ENCODE results near the gene TRDMT1.

TRDMT1 gene

DNA sequence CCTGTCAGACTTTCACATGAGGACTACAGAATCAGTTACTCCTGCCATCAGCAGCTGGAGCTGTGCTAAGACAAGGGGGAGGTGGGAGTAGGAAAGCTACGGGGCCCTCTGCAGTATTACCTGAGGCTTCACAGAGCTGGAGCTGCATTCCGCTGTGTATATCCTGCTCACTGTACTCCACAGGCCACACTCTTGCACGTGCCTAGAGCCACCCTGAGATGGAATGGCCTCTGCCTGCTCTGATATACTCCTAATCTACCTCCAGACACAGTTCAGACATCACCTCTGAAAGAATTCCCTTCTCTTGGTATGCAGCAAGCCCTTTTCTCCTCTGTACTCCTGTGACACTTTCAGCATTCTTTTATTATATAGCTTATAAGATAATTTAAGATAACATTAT lies 34.8 kb downstream of the TRDMT1 start:
- DNase-seq (ENCODE audit: low read depth): no peak
- TF ChIP-seq, protein P1, sequence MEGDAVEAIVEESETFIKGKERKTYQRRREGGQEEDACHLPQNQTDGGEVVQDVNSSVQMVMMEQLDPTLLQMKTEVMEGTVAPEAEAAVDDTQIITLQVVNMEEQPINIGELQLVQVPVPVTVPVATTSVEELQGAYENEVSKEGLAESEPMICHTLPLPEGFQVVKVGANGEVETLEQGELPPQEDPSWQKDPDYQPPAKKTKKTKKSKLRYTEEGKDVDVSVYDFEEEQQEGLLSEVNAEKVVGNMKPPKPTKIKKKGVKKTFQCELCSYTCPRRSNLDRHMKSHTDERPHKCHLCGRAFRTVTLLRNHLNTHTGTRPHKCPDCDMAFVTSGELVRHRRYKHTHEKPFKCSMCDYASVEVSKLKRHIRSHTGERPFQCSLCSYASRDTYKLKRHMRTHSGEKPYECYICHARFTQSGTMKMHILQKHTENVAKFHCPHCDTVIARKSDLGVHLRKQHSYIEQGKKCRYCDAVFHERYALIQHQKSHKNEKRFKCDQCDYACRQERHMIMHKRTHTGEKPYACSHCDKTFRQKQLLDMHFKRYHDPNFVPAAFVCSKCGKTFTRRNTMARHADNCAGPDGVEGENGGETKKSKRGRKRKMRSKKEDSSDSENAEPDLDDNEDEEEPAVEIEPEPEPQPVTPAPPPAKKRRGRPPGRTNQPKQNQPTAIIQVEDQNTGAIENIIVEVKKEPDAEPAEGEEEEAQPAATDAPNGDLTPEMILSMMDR (IDR thresholded peaks at IDR 0.05; ENCODE audit: insufficient read depth, low read depth, low read length, missing control alignments): no peak
- H3K4me3 ChIP-seq (ENCODE audit: low read length): no peak overlapping the region

DNA sequence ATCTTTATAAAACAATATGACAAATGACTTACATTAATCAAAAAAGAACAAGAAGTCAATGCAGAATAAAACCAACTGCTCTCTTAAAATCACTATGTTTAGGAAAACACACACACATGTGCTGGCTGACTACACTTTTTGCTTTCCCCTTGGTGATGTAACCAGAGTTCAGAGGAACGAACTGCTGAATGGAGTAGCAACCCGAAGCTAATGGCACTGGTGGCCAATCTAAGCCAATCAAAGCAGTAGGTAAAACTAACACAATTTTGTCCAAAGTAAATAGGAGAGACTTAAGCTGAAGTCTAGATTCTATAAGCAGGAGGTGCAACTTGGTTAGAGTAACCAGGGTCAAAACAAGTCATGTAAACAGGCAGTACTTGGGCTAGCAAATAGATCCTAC lies 38.6 kb downstream of the TRDMT1 start:
- H3K4me3 ChIP-seq (ENCODE audit: low read length): no peak overlapping the region
- TF ChIP-seq, protein P1 (IDR thresholded peaks at IDR 0.05; ENCODE audit: insufficient read depth, low read depth, low read length, missing control alignments): no peak
- no peak for DNase-seq (ENCODE audit: low read depth)

DNA sequence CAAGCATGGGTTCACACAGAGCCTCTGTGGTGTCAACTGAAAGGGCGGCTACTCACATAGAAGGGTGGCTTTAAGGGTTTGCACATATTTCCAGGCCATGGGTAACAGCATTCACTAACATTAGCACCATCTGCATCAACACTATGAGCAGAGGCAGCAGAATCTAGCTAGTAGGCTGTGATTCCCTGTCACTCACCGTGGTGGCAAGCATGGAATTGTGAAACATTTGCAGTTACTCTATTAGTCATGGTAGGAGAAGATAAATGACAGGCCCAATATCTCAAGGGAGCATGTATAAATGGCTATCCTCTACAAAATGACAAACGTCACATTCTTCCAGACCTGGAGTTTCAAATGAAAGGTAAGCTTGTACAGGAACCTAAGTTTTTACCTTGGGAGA lies 39.7 kb downstream of the TRDMT1 start:
- TF ChIP-seq, protein P1 (IDR thresholded peaks at IDR 0.05; ENCODE audit: insufficient read depth, low read depth, low read length, missing control alignments): no peak
- H3K4me3 ChIP-seq (ENCODE audit: low read length): no peak overlapping the region
- DNase-seq (ENCODE audit: low read depth): peak; percentile 47

DNA sequence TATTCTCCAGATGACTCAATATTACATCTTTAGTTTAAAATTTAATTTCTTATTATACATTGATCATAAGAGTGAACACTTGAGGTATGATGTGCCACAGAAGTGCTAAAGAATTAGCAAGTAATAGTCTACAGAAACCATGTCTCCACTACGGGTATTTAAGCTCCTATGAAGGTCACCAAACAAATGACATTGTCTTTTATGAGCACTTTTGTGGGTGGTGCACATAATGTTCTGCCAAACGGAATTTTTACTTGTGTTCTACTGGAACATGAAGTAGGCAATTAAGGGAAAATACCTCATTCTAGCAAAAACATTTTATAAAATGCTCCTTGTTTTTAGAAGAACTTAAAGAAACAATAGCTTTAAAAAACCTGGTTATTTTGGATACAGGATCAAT lies 44.4 kb downstream of the TRDMT1 start:
- no peak for DNase-seq (ENCODE audit: low read depth)
- TF ChIP-seq, protein P1 (IDR thresholded peaks at IDR 0.05; ENCODE audit: insufficient read depth, low read depth, low read length, missing control alignments): no peak
- H3K4me3 ChIP-seq (ENCODE audit: low read length): no peak overlapping the region

DNA sequence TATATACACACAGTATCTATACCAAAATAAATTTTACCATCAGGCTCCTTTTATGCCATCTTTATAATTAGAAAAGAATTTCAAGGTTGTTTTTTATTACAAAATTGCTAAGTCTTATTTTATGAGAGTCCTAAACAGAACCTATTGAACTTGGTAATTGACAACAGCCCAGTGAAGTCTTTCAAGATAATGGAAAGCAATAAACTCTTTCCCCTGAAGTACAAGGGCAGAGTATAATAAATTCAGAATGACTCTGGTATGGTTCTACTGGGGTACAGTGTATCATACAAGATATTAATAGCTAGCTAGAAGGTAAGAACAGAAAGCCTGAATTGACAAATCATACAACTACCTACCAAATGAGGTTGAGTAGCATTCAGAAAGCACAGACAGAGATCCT lies 45.6 kb downstream of the TRDMT1 start:
- H3K4me3 ChIP-seq (ENCODE audit: low read length): no peak overlapping the region
- TF ChIP-seq, protein P1 (IDR thresholded peaks at IDR 0.05; ENCODE audit: insufficient read depth, low read depth, low read length, missing control alignments): no peak
- DNase-seq (ENCODE audit: low read depth): no peak

DNA sequence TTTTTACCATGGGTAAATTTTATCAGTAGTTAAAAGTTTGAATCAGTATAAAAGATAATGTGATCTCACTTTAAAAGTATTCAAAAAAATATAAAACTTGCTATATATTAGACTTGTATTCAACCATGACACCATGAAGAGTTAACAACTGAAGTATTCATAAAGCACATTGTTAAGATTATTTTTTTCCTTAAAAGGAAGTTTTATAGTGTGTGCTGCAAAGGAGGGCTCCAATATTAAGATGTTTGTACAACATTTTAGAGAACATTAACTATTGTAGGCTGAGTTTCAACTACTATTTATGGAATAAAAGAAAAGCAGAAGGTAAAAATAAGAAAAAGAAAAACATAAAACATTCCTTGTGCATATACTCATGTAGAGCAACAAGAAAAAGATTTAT lies 47.4 kb downstream of the TRDMT1 start:
- H3K4me3 ChIP-seq (ENCODE audit: low read length): no peak overlapping the region
- TF ChIP-seq, protein P1 (IDR thresholded peaks at IDR 0.05; ENCODE audit: insufficient read depth, low read depth, low read length, missing control alignments): no peak
- DNase-seq (ENCODE audit: low read depth): no peak

DNA sequence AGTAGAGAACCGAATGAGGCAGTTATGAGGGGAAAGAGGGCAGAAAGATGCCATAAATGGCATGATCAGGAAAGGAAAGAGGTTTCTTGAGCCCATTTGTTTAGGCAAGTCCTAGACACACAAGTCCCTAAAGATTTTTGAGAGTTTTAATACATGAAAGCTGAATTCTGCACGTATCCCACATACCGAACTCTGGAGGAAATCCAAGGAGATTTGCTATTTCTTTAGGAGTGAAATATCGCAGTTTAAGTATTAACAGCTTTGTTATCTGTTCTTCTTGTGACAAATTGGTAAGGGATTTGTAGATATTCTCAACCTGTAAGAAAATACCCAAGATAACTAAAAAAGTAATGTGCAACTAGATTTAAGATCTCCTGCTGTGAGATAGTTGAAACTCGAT lies 48.2 kb downstream of the TRDMT1 start:
- no peak for DNase-seq (ENCODE audit: low read depth)
- H3K4me3 ChIP-seq (ENCODE audit: low read length): no peak overlapping the region
- TF ChIP-seq, protein P1 (IDR thresholded peaks at IDR 0.05; ENCODE audit: insufficient read depth, low read depth, low read length, missing control alignments): no peak
